GM23248 (cell line): ENCODE measurements around the gene VTI1A. TPM values are rescaled to one million over a fixed set of nuclear protein-coding genes. Genes with fewer than 3 reads are reported as not detected.

Experiments used
- DNase-seq: peaks from one replicate; pipeline ENCODE4 v3.0.0-alpha.2; 2015
- H2AFZ ChIP-seq: fragments of 200-600 bp; sonication (generic); 2 replicates; pipeline ENCODE4 v1.6.1; 2016; ENCODE audit warnings: antibody characterized with exemption
- H3F3A ChIP-seq: fragments of 200-600 bp; sonication (generic); 2 replicates; pipeline ENCODE4 v1.6.1; 2016; ENCODE audit warnings: mild to moderate bottlenecking, antibody characterized with exemption, mixed run types; ENCODE audit not compliant: insufficient read depth
- H3K27ac ChIP-seq: fragments of 200-600 bp; sonication (generic); 2 replicates; pipeline ENCODE4 v1.5.1; 2016; ENCODE audit warnings: mild to moderate bottlenecking
- H3K27me3 ChIP-seq: fragments of 200-600 bp; sonication (generic); replicated peaks from 2 replicates; pipeline ENCODE4 v1.6.1; 2016; ENCODE audit warnings: mild to moderate bottlenecking; ENCODE audit not compliant: insufficient read depth
- H3K36me3 ChIP-seq: fragments of 200-600 bp; sonication (generic); 2 replicates; pipeline ENCODE4 v1.6.1; 2016; ENCODE audit warnings: low read depth, mild to moderate bottlenecking
- H3K4me1 ChIP-seq: fragments of 200-600 bp; sonication (generic); 2 replicates; pipeline ENCODE4 v1.6.1; 2016; ENCODE audit warnings: mild to moderate bottlenecking; ENCODE audit not compliant: insufficient read depth
- H3K4me2 ChIP-seq: fragments of 200-600 bp; sonication (generic); one replicate; pipeline ENCODE4 v1.6.1; 2016; ENCODE audit warnings: mild to moderate bottlenecking; ENCODE audit not compliant: unreplicated experiment
- H3K4me3 ChIP-seq: fragments of 200-600 bp; sonication (generic); 2 replicates; pipeline ENCODE4 v1.5.1; 2016; ENCODE audit warnings: mild to moderate bottlenecking
- H3K79me2 ChIP-seq: fragments of 200-600 bp; sonication (generic); 2 replicates; pipeline ENCODE4 v1.6.1; 2016; ENCODE audit warnings: mild to moderate bottlenecking; ENCODE audit not compliant: insufficient read depth
- H3K9ac ChIP-seq: fragments of 200-600 bp; sonication (generic); 2 replicates; pipeline ENCODE4 v1.6.1; 2016; ENCODE audit warnings: mild to moderate bottlenecking
- H3K9me2 ChIP-seq: fragments of 200-600 bp; sonication (generic); 2 replicates; pipeline ENCODE4 v1.6.1; 2016; ENCODE audit warnings: mixed run types, mild to moderate bottlenecking, moderate library complexity; ENCODE audit not compliant: insufficient read depth
- H3K9me3 ChIP-seq: fragments of 200-600 bp; sonication (generic); one replicate; pipeline ENCODE4 v1.6.1; 2017; ENCODE audit warnings: low read depth
- H4K20me1 ChIP-seq: fragments of 200-600 bp; sonication (generic); 2 replicates; pipeline ENCODE4 v1.6.0; 2016; ENCODE audit not compliant: insufficient read depth
- EZH2 ChIP-seq: fragments of 200-600 bp; sonication (generic); IDR thresholded peaks from 2 replicates; pipeline ENCODE4 v1.6.1; 2018; ENCODE audit warnings: antibody characterized with exemption, mild to moderate bottlenecking; ENCODE audit not compliant: insufficient read depth, poor library complexity, severe bottlenecking
- EZH2phosphoT487 ChIP-seq: fragments of 200-600 bp; sonication (generic); IDR thresholded peaks from 2 replicates; pipeline ENCODE4 v1.6.1; 2018; ENCODE audit warnings: antibody characterized with exemption, moderate library complexity, mild to moderate bottlenecking, low read depth; ENCODE audit not compliant: insufficient read depth
- WGBS, 2 experiments: methylation state at CpG; one replicate each; pipeline ENCODE4 v1.1.6; 2015 to 2017; ENCODE audit warnings: low lambda C conversion rate in 2 of 2, low coverage in 1 of 2; ENCODE audit errors: missing lambda C conversion rate in 2 of 2; 5-methylcytosine and 5-hydroxymethylcytosine counted together
- in situ Hi-C: fragments of 300-500 bp; cut with MboI; formaldehyde crosslinking; loops from 2 replicates; pipeline ENCODE4 v1.15.0; 2020
- polyA plus RNA-seq: library from polyadenylated mRNA; unstranded; fragments of >200 nt; fragmentation: Nextera tagmentation; extraction: Ambion mirVana; gene quantifications from 2 replicates; pipeline ENCODE4 v1.2.1, GENCODE V29; 2016
- total RNA-seq: library from RNA; depleted of rRNA; stranded (reverse); fragments of >200 nt; shearing (Covaris generic); gene quantifications from 2 replicates; pipeline ENCODE4 v1.2.3, GENCODE V29; 2014

Gene VTI1A
- total and polyA plus RNA-seq, 2 experiments from 2014 or later, result 21.6 to 26.4 TPM

GRCh38 chr10:112775892-112776674 lies 329.1 kb downstream of the VTI1A start:
- TF ChIP-seq EZH2phosphoT487 (no peak), EZH2 (no peak)
- WGBS, 2 experiments, result 56 to 59% methylated on average over 14 of the region's 14 CpGs
- H3K4me1 ChIP-seq, result peaks cover 7% of the 10 kb centered on the region
- H3K9me2 ChIP-seq, result no peaks in the 10 kb centered on the region
- H3K36me3 ChIP-seq, result no peaks in the 10 kb centered on the region
- no peak overlapping the region for H3K4me3 ChIP-seq
- H3K9me3 ChIP-seq, result no peaks in the 10 kb centered on the region
- no peak for DNase-seq
- H4K20me1 ChIP-seq, result no peaks in the 10 kb centered on the region
- H3K27ac ChIP-seq, result no peak overlapping the region
- no peaks in the 10 kb centered on the region for H3K27me3 ChIP-seq
- H3K79me2 ChIP-seq, result no peaks in the 10 kb centered on the region
- no peak overlapping the region for H2AFZ ChIP-seq
- H3F3A ChIP-seq, result 0 out of 2 replicates have a peak, but pooled peaks cover 5% of the 10 kb centered on the region
- H3K4me2 ChIP-seq, result no peak overlapping the region
- in situ Hi-C loops, result no loop called here
- no peak overlapping the region for H3K9ac ChIP-seq

GRCh38 chr10:112778579-112778978 lies 331.6 kb downstream of the VTI1A start:
- no peak overlapping the region for H3K4me3 ChIP-seq
- H3K9ac ChIP-seq, result no peak overlapping the region
- TF ChIP-seq EZH2phosphoT487, result no peak
- TF ChIP-seq EZH2, result no peak
- H4K20me1 ChIP-seq, result no peaks in the 10 kb centered on the region
- in situ Hi-C loops, result no loop called here
- DNase-seq, result no peak
- no peaks in the 10 kb centered on the region for H3K9me2 ChIP-seq
- no peaks in the 10 kb centered on the region for H3K27me3 ChIP-seq
- no peak overlapping the region for H3K4me2 ChIP-seq
- H3K27ac ChIP-seq, result no peak overlapping the region
- no peaks in the 10 kb centered on the region for H3K9me3 ChIP-seq
- no peaks in the 10 kb centered on the region for H3K79me2 ChIP-seq
- no peaks in the 10 kb centered on the region for H3K36me3 ChIP-seq
- no peak overlapping the region for H2AFZ ChIP-seq
- H3K4me1 ChIP-seq, result peaks cover 7% of the 10 kb centered on the region
- 0 out of 2 replicates have a peak, but pooled peaks cover 5% of the 10 kb centered on the region for H3F3A ChIP-seq

- Histone ChIP-seq H3K9me2 (no peaks in the 10 kb centered on the region), H3K36me3 (no peaks in the 10 kb centered on the region), H3K9ac (no peak overlapping the region), H4K20me1 (no peaks in the 10 kb centered on the region), H3K79me2 (no peaks in the 10 kb centered on the region), H3K4me2 (no peak overlapping the region), H3K4me3 (no peak overlapping the region), H2AFZ (no peak overlapping the region), H3K27ac (no peak overlapping the region), H3K9me3 (no peaks in the 10 kb centered on the region), H3K4me1 (peaks cover 11% of the 10 kb centered on the region), H3K27me3 (no peaks in the 10 kb centered on the region), H3F3A (0 out of 2 replicates have a peak, but pooled peaks cover 5% of the 10 kb centered on the region)
- in situ Hi-C loops, result no loop called here
- 63 to 66% methylated on average over 7 of the region's 7 CpGs for WGBS, 2 experiments
- TF ChIP-seq EZH2phosphoT487 (no peak), EZH2 (no peak)
- DNase-seq, result no peak
Observed at GRCh38 chr10:112779025-112779770, 332.2 kb downstream of the VTI1A start.

GRCh38 chr10:112782200-112782907 lies 335.3 kb downstream of the VTI1A start:
- in situ Hi-C loops, result no loop called here
- Histone ChIP-seq H2AFZ (no peak overlapping the region), H3K27me3 (no peaks in the 10 kb centered on the region), H3K9ac (no peak overlapping the region), H3K79me2 (no peaks in the 10 kb centered on the region), H3K36me3 (no peaks in the 10 kb centered on the region), H4K20me1 (no peaks in the 10 kb centered on the region), H3K9me2 (no peaks in the 10 kb centered on the region), H3K27ac (no peak overlapping the region), H3K4me3 (no peak overlapping the region), H3K9me3 (no peaks in the 10 kb centered on the region), H3F3A (0 out of 2 replicates have a peak, but pooled peaks cover 5% of the 10 kb centered on the region), H3K4me2 (no peak overlapping the region), H3K4me1 (peaks cover 5% of the 10 kb centered on the region; the same call in 1 of the 2 replicates)
- DNase-seq, result peak; percentile 9
- 47 to 53% methylated on average over 18 of the region's 18 CpGs for WGBS, 2 experiments
- no peak for TF ChIP-seq EZH2phosphoT487
- no peak for TF ChIP-seq EZH2
